Measurements from ENCODE around the gene BCL10. TPM values are rescaled to one million over a fixed set of nuclear protein-coding genes. Genes with fewer than 3 reads are reported as not detected.

BCL10 gene
- polyA plus RNA-seq, 1 of the 3 experiments (the other 2 are of a cell fraction): 5.8 TPM

DNA sequence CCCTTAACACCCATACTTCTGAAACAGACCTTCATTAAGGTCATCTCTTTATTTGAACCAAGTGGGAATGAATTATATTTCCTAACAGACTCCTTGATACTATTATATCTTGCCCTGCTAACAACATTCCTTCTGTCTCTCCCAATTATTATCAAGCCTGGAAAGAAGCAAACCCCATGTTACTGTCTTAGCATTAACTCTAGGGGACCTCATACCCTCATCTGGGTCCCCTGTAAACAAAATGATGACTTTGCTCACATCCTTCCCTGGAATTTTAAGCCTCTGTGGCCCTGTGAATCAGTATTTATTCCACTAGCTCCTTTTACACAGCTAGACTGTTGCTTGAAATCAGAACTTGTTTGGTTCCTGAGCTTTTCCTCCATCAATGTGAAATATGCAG lies 38.3 kb upstream of the BCL10 start:
- Histone ChIP-seq H3K9ac (peak overlapping the region; percentile 66), H3K27ac (ENCODE audit: low read depth in 2 of 2, low read length in 1 of 2) (peak overlapping the region; percentile 78 to 100), H3K4me1 (ENCODE audit: control insufficient read depth in 1 of 2, insufficient read depth in 2 of 2, low read depth in 1 of 2, low read length in 1 of 2) (peaks cover 25 to 66% of the 10 kb centered on the region in 2 experiments), H3F3A (replicated peaks; ENCODE audit: insufficient read depth) (peaks cover 72% of the 10 kb centered on the region), H3K9me3 (no peaks in the 10 kb centered on the region), H3K9me2 (no peaks in the 10 kb centered on the region), H3K4me3 (ENCODE audit: low read depth in 2 of 2, low read length in 1 of 2) (no peak overlapping the region), H3K36me3 (replicated peaks in 1 of 2; ENCODE audit: control insufficient read depth in 1 of 2, insufficient read depth in 2 of 2, low read length in 1 of 2) (peaks cover 11 to 19% of the 10 kb centered on the region in 2 experiments), H3K27me3 (ENCODE audit: insufficient read depth) (no peaks in the 10 kb centered on the region), H3K4me2 (peak overlapping the region; percentile 53; the same call in 1 of the 2 replicates), H2AFZ (ENCODE audit: low read depth) (no peak overlapping the region), H3K79me2 (ENCODE audit: insufficient read depth) (peaks cover 54% of the 10 kb centered on the region), H4K20me1 (ENCODE audit: insufficient read depth) (no peaks in the 10 kb centered on the region)
- POLR2A ChIA-PET: no interaction called here
- TF ChIP-seq, protein P1, sequence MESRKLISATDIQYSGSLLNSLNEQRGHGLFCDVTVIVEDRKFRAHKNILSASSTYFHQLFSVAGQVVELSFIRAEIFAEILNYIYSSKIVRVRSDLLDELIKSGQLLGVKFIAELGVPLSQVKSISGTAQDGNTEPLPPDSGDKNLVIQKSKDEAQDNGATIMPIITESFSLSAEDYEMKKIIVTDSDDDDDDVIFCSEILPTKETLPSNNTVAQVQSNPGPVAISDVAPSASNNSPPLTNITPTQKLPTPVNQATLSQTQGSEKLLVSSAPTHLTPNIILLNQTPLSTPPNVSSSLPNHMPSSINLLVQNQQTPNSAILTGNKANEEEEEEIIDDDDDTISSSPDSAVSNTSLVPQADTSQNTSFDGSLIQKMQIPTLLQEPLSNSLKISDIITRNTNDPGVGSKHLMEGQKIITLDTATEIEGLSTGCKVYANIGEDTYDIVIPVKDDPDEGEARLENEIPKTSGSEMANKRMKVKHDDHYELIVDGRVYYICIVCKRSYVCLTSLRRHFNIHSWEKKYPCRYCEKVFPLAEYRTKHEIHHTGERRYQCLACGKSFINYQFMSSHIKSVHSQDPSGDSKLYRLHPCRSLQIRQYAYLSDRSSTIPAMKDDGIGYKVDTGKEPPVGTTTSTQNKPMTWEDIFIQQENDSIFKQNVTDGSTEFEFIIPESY (IDR thresholded peaks at IDR 0.05; ENCODE audit: borderline replicate concordance, low read depth): no peak
- TF ChIP-seq RCOR1 (IDR thresholded peaks at IDR 0.05; ENCODE audit: low read length) (no peak), GATA2 (CRISPR knock-in tag; IDR thresholded peaks at IDR 0.05) (no peak), RAD21 (IDR thresholded peaks at IDR 0.05; ENCODE audit: low read length) (peak; percentile 10; the same call in 1 of the 2 replicates), RFX5 (IDR thresholded peaks at IDR 0.05; ENCODE audit: low read length) (no peak), FOSL2 (IDR thresholded peaks at IDR 0.05; ENCODE audit: borderline replicate concordance, low read depth) (peak; percentile 50), MEF2A (IDR thresholded peaks at IDR 0.05; ENCODE audit: borderline replicate concordance, low read depth) (no peak), TCF12 (IDR thresholded peaks at IDR 0.05) (peak; percentile 54; the same call in 1 of the 2 replicates), EZH2phosphoT487 (IDR thresholded peaks at IDR 0.05; ENCODE audit: borderline replicate concordance, low read depth) (no peak), JUND (IDR thresholded peaks at IDR 0.05) (peak; percentile 53; the same call in 1 of the 2 replicates), POLR2AphosphoS5 (IDR thresholded peaks at IDR 0.05; ENCODE audit: low read depth, low read length) (peak; percentile 58; the same call in 1 of the 2 replicates), ELF1 (IDR thresholded peaks at IDR 0.05) (no peak)
- TF ChIP-seq, protein P2, sequence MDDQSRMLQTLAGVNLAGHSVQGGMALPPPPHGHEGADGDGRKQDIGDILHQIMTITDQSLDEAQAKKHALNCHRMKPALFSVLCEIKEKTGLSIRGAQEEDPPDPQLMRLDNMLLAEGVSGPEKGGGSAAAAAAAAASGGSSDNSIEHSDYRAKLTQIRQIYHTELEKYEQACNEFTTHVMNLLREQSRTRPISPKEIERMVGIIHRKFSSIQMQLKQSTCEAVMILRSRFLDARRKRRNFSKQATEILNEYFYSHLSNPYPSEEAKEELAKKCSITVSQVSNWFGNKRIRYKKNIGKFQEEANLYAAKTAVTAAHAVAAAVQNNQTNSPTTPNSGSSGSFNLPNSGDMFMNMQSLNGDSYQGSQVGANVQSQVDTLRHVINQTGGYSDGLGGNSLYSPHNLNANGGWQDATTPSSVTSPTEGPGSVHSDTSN (IDR thresholded peaks at IDR 0.05): peak; percentile 89
- TF ChIP-seq, protein P3, sequence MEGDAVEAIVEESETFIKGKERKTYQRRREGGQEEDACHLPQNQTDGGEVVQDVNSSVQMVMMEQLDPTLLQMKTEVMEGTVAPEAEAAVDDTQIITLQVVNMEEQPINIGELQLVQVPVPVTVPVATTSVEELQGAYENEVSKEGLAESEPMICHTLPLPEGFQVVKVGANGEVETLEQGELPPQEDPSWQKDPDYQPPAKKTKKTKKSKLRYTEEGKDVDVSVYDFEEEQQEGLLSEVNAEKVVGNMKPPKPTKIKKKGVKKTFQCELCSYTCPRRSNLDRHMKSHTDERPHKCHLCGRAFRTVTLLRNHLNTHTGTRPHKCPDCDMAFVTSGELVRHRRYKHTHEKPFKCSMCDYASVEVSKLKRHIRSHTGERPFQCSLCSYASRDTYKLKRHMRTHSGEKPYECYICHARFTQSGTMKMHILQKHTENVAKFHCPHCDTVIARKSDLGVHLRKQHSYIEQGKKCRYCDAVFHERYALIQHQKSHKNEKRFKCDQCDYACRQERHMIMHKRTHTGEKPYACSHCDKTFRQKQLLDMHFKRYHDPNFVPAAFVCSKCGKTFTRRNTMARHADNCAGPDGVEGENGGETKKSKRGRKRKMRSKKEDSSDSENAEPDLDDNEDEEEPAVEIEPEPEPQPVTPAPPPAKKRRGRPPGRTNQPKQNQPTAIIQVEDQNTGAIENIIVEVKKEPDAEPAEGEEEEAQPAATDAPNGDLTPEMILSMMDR (IDR thresholded peaks at IDR 0.05): peak; percentile 32; the same call in 1 of the 2 replicates
- CTCF ChIA-PET: interaction anchor here (0.8 to 1.0 kb wide), 2 partner anchors 111 to 378 kb away, joined by 3 to 5 read pairs; no protein-coding TSS in a partner anchor
- no peak for DNase-seq

All from SK-N-SH (cell line).